Ectodermal cell (in vitro differentiated cells): Measurements from ENCODE around the gene RASSF8.

Experiments used
- H3K27ac ChIP-seq: 2 replicates; pipeline ENCODE4 v1.7.0; 2013; ENCODE audit warnings: mild to moderate bottlenecking, low read depth, low read length; ENCODE audit not compliant: insufficient read depth, poor library complexity, severe bottlenecking
- H3K27me3 ChIP-seq: 2 replicates; pipeline ENCODE4 v1.7.0; 2013; ENCODE audit warnings: mild to moderate bottlenecking, low read length; ENCODE audit not compliant: insufficient read depth, control insufficient read depth, poor library complexity, severe bottlenecking
- H3K36me3 ChIP-seq: one replicate; pipeline ENCODE4 v1.7.0; 2013; ENCODE audit warnings: low read length; ENCODE audit not compliant: control insufficient read depth, insufficient read depth
- H3K4me1 ChIP-seq: one replicate; pipeline ENCODE4 v1.7.0; 2013; ENCODE audit warnings: low read length; ENCODE audit not compliant: control insufficient read depth, insufficient read depth
- H3K4me3 ChIP-seq: 2 replicates; pipeline ENCODE4 v1.7.0; 2013; ENCODE audit warnings: low read depth, low read length, control low read depth; ENCODE audit not compliant: insufficient read depth
- H3K9me3 ChIP-seq: 2 replicates; pipeline ENCODE4 v1.7.0; 2013; ENCODE audit warnings: mild to moderate bottlenecking, low read length, moderate library complexity; ENCODE audit not compliant: control insufficient read depth
- WGBS, 2 experiments: methylation state at CpG; one replicate each; pipeline ENCODE4 v1.1.7; 2013; ENCODE audit warnings: missing lambda C conversion rate in 2 of 2; 5-methylcytosine and 5-hydroxymethylcytosine counted together

The RASSF8 gene

GRCh38 chr12:25937096-25937495 is 21.4 kb upstream of the RASSF8 start:
- no peak overlapping the region for H3K4me3 ChIP-seq
- H3K27ac ChIP-seq: no peak overlapping the region
- H3K4me1 ChIP-seq: no peaks in the 10 kb centered on the region
- no peaks in the 10 kb centered on the region for H3K27me3 ChIP-seq
- no peaks in the 10 kb centered on the region for H3K36me3 ChIP-seq
- no peaks in the 10 kb centered on the region for H3K9me3 ChIP-seq

DNA sequence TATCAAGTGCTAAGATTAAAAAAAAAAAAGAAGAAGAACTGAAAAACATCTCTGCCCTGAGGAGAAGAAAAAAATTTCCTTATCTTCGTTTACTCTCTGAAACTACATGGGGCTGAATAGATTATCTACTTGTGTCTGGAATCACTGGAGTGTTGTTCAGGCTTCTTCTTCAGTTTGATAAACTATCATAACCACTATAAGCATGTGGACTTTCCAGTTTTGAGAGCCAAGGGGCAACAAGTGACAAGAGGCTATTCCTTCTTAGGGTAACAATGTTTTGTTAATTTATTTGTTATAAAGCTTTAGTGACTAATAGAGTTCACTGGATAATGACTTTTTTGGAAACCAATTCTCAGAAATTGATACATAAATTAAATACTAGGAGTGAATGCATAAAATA is 19.9 kb upstream of the RASSF8 start:
- 100% methylated on average over 1 of the region's 1 CpG; no CpG with 5 or more reads in 1 of the 2 experiments for WGBS, 2 experiments

DNA sequence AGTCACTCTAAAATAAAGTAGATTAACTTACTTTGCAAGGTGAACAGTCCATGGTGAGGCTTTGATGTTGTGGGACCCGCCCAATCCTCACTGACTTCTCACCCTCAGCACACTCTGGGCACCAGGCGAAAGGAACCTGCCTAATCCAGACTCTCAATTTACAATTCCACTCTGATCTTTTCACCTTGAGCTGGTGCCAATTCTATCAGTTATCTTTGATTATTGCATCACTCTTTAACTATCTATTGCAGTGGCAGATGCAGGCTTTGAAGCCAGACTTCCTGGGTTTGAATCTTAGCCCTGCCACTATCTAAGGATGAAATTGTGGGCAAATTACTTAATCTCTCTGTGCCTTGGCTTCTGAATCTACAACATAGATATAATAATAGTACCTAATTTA is 18.9 kb upstream of the RASSF8 start:
- Histone ChIP-seq H3K27me3 (no peaks in the 10 kb centered on the region), H3K9me3 (no peaks in the 10 kb centered on the region), H3K36me3 (no peaks in the 10 kb centered on the region), H3K4me3 (no peak overlapping the region), H3K27ac (no peak overlapping the region), H3K4me1 (no peaks in the 10 kb centered on the region)
- WGBS, 2 experiments: 86 to 95% methylated on average over 2 of the region's 2 CpGs

More for the DNA sequence above, 19.9 kb upstream of the RASSF8 start:
- H3K4me3 ChIP-seq: no peak overlapping the region
- H3K9me3 ChIP-seq: no peaks in the 10 kb centered on the region
- no peaks in the 10 kb centered on the region for H3K36me3 ChIP-seq
- no peaks in the 10 kb centered on the region for H3K27me3 ChIP-seq
- no peak overlapping the region for H3K27ac ChIP-seq
- no peaks in the 10 kb centered on the region for H3K4me1 ChIP-seq

- Histone ChIP-seq H3K36me3 (no peaks in the 10 kb centered on the region), H3K4me3 (no peak overlapping the region), H3K4me1 (no peaks in the 10 kb centered on the region), H3K27ac (no peak overlapping the region), H3K9me3 (no peaks in the 10 kb centered on the region), H3K27me3 (no peaks in the 10 kb centered on the region)
- 91 to 100% methylated on average over 1 of the region's 1 CpG for WGBS, 2 experiments
Measured at GRCh38 chr12:25940886-25941285, 17.6 kb upstream of the RASSF8 start.

- no peaks in the 10 kb centered on the region for H3K9me3 ChIP-seq
- 92 to 100% methylated on average over 2 of the region's 2 CpGs for WGBS, 2 experiments
- no peak overlapping the region for H3K27ac ChIP-seq
- H3K4me3 ChIP-seq: no peak overlapping the region
- H3K36me3 ChIP-seq: no peaks in the 10 kb centered on the region
- no peaks in the 10 kb centered on the region for H3K4me1 ChIP-seq
- H3K27me3 ChIP-seq: no peaks in the 10 kb centered on the region
Measured at GRCh38 chr12:25942709-25943108, 15.8 kb upstream of the RASSF8 start.

DNA sequence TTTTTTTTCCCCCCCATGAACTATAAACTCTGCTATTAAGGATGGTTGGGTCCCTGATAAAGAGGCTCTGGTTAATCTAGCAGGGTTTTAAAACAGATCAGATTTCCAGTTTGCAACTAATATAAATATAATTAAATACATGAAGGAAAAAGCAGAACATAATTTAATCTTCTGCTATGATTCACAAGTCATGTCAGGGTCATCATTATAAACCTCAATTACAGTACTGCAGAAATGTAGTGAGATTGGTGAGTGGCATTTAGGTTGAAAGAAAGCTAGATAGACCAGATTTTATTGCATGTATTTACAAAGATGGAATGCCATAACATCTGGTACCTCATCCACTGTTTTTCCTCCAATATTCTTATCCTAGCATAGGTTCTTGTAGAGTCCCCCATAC is 14.5 kb upstream of the RASSF8 start:
- Histone ChIP-seq H3K4me3 (no peak overlapping the region), H3K4me1 (no peaks in the 10 kb centered on the region), H3K27me3 (no peaks in the 10 kb centered on the region), H3K27ac (no peak overlapping the region), H3K9me3 (no peaks in the 10 kb centered on the region), H3K36me3 (no peaks in the 10 kb centered on the region)

DNA sequence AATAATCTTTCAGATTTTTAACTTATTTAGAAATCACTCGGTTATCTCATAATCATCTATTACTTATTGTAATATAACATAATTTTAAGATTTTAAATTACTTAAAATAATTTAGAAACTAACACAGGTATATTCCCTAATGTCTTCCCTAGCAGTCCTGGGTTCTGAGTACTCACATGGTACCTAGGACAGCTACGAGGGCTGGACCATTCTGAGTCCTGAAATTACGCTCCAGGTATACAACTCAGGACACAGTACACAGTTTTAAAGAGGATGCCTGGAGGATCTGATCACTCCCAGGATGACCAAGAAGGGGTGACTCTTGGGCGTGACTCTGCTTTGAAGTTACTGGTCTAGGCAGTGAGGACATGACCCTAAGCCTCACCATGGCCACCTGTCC is 9.1 kb upstream of the RASSF8 start:
- Histone ChIP-seq H3K27ac (no peak overlapping the region), H3K4me3 (no peak overlapping the region), H3K27me3 (no peaks in the 10 kb centered on the region), H3K9me3 (no peaks in the 10 kb centered on the region), H3K36me3 (no peaks in the 10 kb centered on the region), H3K4me1 (no peaks in the 10 kb centered on the region)
- 95 to 97% methylated on average over 3 of the region's 4 CpGs for WGBS, 2 experiments

GRCh38 chr12:25950329-25951115 is 8.0 kb upstream of the RASSF8 start:
- Histone ChIP-seq H3K4me1 (no peaks in the 10 kb centered on the region), H3K4me3 (no peak overlapping the region), H3K27me3 (no peaks in the 10 kb centered on the region), H3K27ac (no peak overlapping the region), H3K36me3 (peaks cover 2% of the 10 kb centered on the region), H3K9me3 (no peaks in the 10 kb centered on the region)
- 91 to 95% methylated on average over 5 of the region's 6 CpGs for WGBS, 2 experiments

DNA sequence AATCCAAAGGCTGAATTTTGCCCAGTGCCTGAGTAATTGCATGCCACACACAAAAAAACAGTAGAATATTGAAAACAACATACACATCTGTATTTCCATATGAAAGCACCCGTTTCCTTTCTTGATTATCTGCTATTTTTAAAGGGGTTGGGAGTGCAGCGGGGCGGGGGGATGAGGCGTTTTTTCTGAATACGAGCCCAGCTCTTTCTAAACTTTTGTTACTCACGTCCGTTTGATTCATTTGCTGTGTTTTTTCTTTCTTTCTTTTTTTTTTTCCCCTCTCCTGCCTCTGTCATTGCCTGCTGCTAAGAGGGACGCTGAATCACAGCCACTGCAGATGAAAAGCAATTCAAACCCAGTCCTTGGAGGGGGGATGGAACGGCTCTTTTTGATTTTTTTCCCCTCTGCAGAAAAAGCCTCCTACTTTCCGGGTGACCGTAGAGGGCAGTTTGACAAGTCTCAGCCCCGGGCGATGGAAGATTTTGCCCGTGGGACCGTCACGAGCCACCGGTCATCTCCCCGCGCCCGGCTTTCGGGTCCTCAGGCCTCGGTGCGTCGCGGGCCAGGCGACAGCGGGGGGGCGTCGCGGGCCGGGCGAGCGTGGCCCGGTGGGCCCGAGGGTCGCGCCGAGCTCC is 572 bp upstream of the RASSF8 start:
- Histone ChIP-seq H3K27ac (peak overlapping the region; percentile 91), H3K4me3 (peak overlapping the region; percentile 64), H3K4me1 (peaks cover 7% of the 10 kb centered on the region), H3K36me3 (peaks cover 2% of the 10 kb centered on the region), H3K27me3 (no peaks in the 10 kb centered on the region), H3K9me3 (no peaks in the 10 kb centered on the region)
- WGBS, 2 experiments: 0% methylated on average over 37 to 38 of the region's 38 CpGs

DNA sequence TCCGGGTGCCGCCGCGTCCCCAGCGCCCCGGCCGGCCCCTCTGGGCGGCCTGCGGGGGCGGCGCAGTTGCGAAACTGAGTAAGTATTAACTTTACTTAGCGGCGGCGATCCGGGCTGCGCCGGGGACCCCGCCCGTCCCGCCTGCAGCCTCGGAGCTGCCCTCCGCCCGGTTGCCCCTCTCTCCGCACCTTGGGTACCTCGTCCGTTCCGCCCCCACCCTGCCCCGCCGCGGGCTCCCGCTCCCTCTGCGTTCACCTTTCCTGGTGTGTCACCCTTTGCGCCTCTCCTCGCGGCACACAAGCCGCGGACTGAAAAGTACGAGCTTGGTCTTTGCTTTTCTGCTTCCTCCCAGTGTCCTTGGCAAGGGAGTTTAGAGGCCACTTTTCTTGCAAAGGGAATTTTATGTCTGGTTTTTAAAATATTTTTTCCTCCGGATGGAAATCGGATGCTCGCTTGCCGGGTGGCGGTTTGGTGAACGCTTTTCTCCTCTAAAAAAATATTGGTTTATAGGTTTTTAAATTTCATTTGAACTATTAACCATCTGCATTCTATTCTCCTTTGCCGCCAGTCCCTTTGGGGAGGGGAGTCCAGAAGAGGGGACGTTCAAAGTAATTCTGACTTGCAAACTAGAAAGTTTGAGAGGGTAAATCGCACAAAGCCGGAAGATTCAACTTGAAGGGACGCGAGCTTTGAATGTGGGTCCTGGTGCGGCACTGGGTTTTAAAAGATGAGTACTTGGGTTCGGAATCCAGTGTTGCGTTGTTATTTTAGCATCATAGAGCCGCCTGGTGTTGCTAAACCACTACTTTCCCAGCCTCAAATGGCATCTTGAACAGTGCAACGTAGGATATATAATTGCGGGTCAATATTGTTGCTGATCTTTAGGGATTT is 834 bp downstream of the RASSF8 start:
- peaks cover 7% of the 10 kb centered on the region for H3K4me1 ChIP-seq
- 0% methylated on average over 54 to 56 of the region's 57 CpGs for WGBS, 2 experiments
- peak overlapping the region; percentile 94 for H3K4me3 ChIP-seq
- H3K27me3 ChIP-seq: no peaks in the 10 kb centered on the region
- peaks cover 2% of the 10 kb centered on the region for H3K36me3 ChIP-seq
- peak overlapping the region; percentile 44 for H3K27ac ChIP-seq
- H3K9me3 ChIP-seq: no peaks in the 10 kb centered on the region
